Measurements from ENCODE around the gene PRPH. TPM values are rescaled to one million over a fixed set of nuclear protein-coding genes. Genes with fewer than 3 reads are reported as not detected.
"Not testable (repeated sequence)": the region's sequence is repeated elsewhere in the genome, so short reads cannot be mapped to it uniquely, and the experiment has no call there.

The PRPH gene
- total RNA-seq, 6 experiments from 2014 or later = not detected

DNA sequence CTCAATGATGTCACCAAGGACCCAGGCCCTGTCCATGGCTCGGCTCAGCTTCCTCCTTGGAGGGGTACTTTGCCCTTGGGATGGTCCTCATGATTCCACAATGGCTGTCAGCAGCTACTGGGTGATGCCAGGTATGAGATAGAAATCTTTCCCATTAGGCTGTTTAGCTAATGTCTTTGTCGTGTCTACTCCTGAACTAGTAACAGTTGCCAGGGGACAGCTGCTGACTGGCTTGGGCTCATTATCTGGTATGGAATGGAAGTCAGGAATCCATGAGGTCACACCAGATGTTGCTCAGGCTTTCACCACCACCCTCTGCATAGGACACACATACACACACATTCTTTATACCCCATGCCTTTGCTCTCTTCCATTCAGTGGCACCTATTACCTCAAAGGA is 9.2 kb downstream of the PRPH start:
- DNase-seq = peak; percentile 39
- H3K4me1 Mint-ChIP-seq (ENCODE audit: low read depth) = peaks cover 10% of the 10 kb centered on the region; the same call in 1 of the 2 replicates
- peaks cover 31% of the 10 kb centered on the region for H3K27me3 Mint-ChIP-seq (ENCODE audit: insufficient read depth)
- TF ChIP-seq, protein P1, sequence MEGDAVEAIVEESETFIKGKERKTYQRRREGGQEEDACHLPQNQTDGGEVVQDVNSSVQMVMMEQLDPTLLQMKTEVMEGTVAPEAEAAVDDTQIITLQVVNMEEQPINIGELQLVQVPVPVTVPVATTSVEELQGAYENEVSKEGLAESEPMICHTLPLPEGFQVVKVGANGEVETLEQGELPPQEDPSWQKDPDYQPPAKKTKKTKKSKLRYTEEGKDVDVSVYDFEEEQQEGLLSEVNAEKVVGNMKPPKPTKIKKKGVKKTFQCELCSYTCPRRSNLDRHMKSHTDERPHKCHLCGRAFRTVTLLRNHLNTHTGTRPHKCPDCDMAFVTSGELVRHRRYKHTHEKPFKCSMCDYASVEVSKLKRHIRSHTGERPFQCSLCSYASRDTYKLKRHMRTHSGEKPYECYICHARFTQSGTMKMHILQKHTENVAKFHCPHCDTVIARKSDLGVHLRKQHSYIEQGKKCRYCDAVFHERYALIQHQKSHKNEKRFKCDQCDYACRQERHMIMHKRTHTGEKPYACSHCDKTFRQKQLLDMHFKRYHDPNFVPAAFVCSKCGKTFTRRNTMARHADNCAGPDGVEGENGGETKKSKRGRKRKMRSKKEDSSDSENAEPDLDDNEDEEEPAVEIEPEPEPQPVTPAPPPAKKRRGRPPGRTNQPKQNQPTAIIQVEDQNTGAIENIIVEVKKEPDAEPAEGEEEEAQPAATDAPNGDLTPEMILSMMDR (IDR thresholded peaks at IDR 0.05) = no peak
- H3K4me3 Mint-ChIP-seq = no peak overlapping the region
- H3K36me3 Mint-ChIP-seq (ENCODE audit: low read depth) = no peaks in the 10 kb centered on the region
- H3K27ac Mint-ChIP-seq = no peak overlapping the region
- H3K9me3 Mint-ChIP-seq = no peaks in the 10 kb centered on the region

DNA sequence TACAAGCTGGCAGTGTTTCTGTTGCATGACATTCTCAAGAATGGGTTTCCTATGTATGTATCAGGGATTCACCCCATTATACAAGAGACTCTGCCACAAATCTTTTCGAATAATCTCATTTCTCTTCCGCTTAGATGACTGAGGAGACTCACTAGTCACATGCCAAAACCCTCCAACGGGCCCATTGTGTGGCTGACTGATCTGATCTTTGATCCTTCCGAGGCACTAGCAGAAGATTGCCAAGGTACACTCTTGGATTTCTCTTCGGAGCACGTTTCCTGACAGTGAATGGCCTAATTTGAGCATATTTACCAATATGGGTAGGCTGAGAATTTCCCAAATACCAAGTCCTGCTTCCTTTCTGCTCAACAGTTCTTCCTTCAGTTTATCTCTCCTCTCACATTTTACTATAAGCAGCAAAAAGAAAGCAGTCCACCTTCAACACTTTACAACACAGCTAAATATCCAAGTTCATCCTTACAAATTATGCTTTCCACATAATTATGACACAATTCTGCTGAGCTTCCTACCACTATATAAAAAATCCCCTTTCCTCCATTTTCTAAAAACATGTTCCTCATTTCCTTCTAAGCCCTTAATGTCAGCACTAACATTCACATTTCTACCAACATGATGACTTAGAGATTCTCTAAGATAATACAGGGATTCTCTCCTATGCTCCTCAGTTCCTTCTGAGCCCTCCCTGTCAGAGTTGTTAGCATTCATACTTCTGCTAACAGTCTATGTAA is 11.0 kb downstream of the PRPH start:
- H3K27ac Mint-ChIP-seq = no peak overlapping the region
- no peak overlapping the region for H3K4me3 Mint-ChIP-seq
- no peaks in the 10 kb centered on the region for H3K36me3 Mint-ChIP-seq (ENCODE audit: low read depth)
- TF ChIP-seq, protein P1 (IDR thresholded peaks at IDR 0.05) = no peak
- peaks cover 31% of the 10 kb centered on the region for H3K27me3 Mint-ChIP-seq (ENCODE audit: insufficient read depth)
- H3K9me3 Mint-ChIP-seq = no peaks in the 10 kb centered on the region
- peaks cover 12% of the 10 kb centered on the region; the same call in 1 of the 2 replicates for H3K4me1 Mint-ChIP-seq (ENCODE audit: low read depth)
- DNase-seq = no peak

DNA sequence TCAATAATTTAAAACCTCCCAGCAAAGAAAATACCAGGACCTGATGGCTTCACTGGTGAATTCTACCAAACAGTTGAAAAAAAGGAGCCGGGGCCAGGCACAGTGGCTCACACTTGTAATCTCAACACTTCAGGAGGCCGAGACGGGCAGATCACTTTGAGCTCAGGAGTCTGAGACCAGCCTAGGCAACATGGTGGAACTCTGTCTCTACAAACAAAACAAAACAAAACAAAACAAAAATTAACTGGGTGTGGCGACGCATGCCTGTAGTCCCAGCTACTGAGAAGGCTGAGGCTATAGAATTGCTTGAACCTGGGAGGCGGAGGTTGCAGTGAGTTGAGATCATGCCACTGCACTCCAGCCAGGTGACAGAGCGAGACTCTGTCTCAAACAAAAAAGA is 14.4 kb downstream of the PRPH start:
- H3K27ac Mint-ChIP-seq = no peak overlapping the region
- H3K4me3 Mint-ChIP-seq = no peak overlapping the region
- TF ChIP-seq, protein P1 (IDR thresholded peaks at IDR 0.05) = no peak
- H3K27me3 Mint-ChIP-seq (ENCODE audit: insufficient read depth) = peaks cover 26% of the 10 kb centered on the region
- DNase-seq = no peak
- H3K9me3 Mint-ChIP-seq = no peaks in the 10 kb centered on the region
- H3K4me1 Mint-ChIP-seq (ENCODE audit: low read depth) = 0 out of 2 replicates have a peak, but pooled peaks cover 7% of the 10 kb centered on the region
- H3K36me3 Mint-ChIP-seq (ENCODE audit: low read depth) = no peaks in the 10 kb centered on the region

DNA sequence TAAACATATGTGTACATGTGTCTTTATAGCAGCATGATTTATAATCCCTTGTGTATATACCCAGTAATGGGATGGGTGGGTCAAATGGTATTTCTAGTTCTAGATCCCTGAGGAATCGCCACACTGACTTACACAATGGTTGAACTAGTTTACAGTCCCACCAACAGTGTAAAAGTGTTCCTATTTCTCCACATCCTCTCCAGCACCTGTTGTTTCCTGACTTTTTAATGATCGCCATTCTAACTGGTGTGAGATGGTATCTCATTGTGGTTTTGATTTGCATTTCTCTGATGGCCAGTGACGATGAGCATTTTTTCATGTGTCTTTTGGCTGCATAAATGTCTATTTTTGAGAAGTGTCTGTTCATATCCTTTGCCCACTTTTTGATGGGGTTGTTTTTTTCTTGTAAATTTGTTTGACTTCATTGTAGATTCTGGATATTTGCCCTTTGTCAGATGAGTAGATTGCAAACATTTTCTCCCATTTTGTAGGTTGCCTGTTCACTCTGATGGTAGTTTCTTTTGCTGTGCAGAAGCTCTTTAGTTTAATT is 15.6 kb downstream of the PRPH start:
- H3K9me3 Mint-ChIP-seq; DNase-seq; H3K36me3 Mint-ChIP-seq (ENCODE audit: low read depth); H3K4me3 Mint-ChIP-seq; H3K4me1 Mint-ChIP-seq (ENCODE audit: low read depth); H3K27ac Mint-ChIP-seq: not testable (repeated sequence)
- H3K27me3 Mint-ChIP-seq (ENCODE audit: insufficient read depth) = peaks cover 28% of the 10 kb centered on the region

DNA sequence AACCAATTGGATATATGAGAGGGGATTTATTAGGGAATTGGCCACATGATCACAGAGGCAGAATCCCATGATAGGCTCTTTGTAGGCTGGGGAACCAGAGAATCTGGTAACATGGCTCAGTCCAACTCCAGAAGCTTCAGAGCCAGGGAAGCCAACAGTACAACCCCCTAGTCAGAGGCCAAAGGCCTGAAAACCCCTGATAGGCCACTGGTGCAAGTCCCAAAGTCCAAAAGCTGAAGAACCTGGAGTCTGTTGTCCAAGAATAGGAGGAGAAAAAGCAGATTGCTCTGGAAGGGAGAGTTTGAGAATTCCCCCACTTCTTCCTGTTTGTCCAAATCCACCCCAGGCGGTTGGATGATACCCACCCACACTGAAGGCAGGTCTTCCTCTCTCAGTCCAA is 19.9 kb downstream of the PRPH start:
- Mint-ChIP-seq H3K27me3 (ENCODE audit: insufficient read depth) (peaks cover 9% of the 10 kb centered on the region; the same call in 1 of the 2 replicates), H3K36me3 (ENCODE audit: low read depth) (no peaks in the 10 kb centered on the region), H3K4me3 (no peak overlapping the region), H3K9me3 (no peaks in the 10 kb centered on the region), H3K27ac (no peak overlapping the region), H3K4me1 (ENCODE audit: low read depth) (no peaks in the 10 kb centered on the region)
- TF ChIP-seq, protein P1 (IDR thresholded peaks at IDR 0.05) = no peak
- DNase-seq = no peak

DNA sequence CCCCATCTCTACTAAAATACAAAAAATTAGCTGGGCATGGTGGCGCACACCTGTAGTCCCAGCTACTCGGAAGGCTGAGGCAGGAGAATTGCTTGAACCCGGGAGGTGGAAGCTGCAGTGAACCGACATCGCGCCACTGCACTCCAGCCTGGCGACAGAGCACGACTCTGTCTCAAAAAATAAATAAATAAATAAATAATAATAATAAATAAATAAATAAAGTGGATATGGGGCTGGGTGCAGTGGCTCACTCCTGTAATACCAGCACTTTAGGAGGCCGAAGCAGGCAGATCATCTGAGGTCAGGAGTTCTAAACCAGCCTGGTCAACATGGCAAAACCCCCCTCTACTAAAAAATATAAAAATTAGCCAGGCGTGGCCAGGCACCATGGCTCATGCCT is 22.2 kb downstream of the PRPH start:
- H3K4me3 Mint-ChIP-seq; H3K27ac Mint-ChIP-seq; H3K27me3 Mint-ChIP-seq (ENCODE audit: insufficient read depth); H3K36me3 Mint-ChIP-seq (ENCODE audit: low read depth); DNase-seq; H3K4me1 Mint-ChIP-seq (ENCODE audit: low read depth); H3K9me3 Mint-ChIP-seq: not testable (repeated sequence)

DNA sequence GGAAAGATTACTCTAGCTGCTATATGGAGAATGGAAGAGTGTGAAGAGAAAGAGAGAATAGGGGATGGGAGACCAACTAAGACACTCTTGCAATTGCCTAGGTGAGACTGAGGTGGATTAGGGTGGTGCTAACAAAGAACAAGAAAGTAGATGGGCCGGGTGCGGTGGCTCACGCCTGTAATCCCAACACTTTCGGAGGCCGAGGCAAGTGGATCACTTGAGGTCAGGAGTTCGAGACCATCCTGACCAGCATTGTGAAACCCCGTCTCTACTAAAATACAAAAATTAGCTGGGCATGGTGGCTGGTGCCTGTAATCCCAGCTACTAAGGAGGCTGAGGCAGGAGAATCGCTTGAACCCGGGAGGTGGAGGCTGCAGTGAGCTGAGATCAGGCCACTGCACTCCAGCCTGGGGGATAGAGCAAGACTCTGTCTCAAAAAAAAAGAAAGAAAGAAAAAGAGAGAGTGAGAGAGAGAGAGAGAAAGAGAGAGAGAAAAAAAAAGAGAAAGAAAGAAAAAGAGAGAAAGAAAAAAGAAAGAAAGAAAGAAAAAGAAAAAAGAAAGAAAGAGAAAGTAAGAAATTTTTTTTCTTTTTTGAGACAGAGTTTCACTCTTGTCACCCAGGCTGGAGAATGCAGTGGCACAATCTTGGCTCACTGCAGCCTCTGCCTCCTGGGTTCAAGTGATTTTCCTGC is 25.6 kb downstream of the PRPH start:
- not testable (repeated sequence) for H3K9me3 Mint-ChIP-seq; DNase-seq; H3K27ac Mint-ChIP-seq; H3K27me3 Mint-ChIP-seq (ENCODE audit: insufficient read depth); H3K4me3 Mint-ChIP-seq; H3K36me3 Mint-ChIP-seq (ENCODE audit: low read depth)
- H3K4me1 Mint-ChIP-seq (ENCODE audit: low read depth) = peaks cover 26% of the 10 kb centered on the region
